T-cell (primary cell): Measurements from ENCODE around the gene STAC3. TPM values are rescaled to one million over a fixed set of nuclear protein-coding genes. Genes with fewer than 3 reads are reported as not detected.

Experiments used
- ATAC-seq, 4 experiments: fragments of 200-7000 bp in 3 of 4; fragments of 150-1000 bp in 1 of 4; cut with Tn5 transposase; replicated peaks in 1 of 4; 1 replicate in 3 of 4; 2 replicates in 1 of 4; pipeline ENCODE4 v1.10.0; 2021; ENCODE audit warnings: moderate library complexity in 3 of 4, mild to moderate bottlenecking in 2 of 4, moderate number of reproducible peaks in 1 of 4
- CTCF ChIA-PET, 2 donors: fragments of 300-600 bp; sonication (Branson Sonifier 250); formaldehyde crosslinking; loops; one replicate each; lab custom pipeline; 2022; ENCODE audit warnings: antibody characterized with exemption in 2 of 2; lab: Charles Lee
- POLR2A ChIA-PET, 2 donors: fragments of 300-600 bp; sonication (Branson Sonifier 250); formaldehyde crosslinking; loops; one replicate each; lab custom pipeline; 2022; ENCODE audit warnings: antibody characterized with exemption in 2 of 2; lab: Charles Lee
- DNase-seq, 35 experiments: peaks; one replicate each; pipeline versions ENCODE4 v3.0.0 to v3.0.0-alpha.2; 2013 to 2023
- H3K27ac ChIP-seq: one replicate; pipeline ENCODE4 v1.5.1; 2013; ENCODE audit warnings: low read length
- H3K27me3 ChIP-seq, 2 experiments: replicated peaks in 1 of 2; 1 replicate in 1 of 2; 2 replicates in 1 of 2; pipeline versions ENCODE4 v1.6.1 to v1.7.0; 2013; ENCODE audit warnings: low read length in 1 of 2, mixed read lengths in 1 of 2; ENCODE audit not compliant: control insufficient read depth in 2 of 2, insufficient read depth in 2 of 2; ENCODE audit errors: extremely low read depth in 1 of 2
- H3K36me3 ChIP-seq, 2 donors: 1 replicate in 1 of 2; 2 replicates in 1 of 2; pipeline versions ENCODE4 v1.6.1 to v1.7.0; 2013; ENCODE audit warnings: low read length in 1 of 2; ENCODE audit not compliant: control insufficient read depth in 2 of 2, insufficient read depth in 1 of 2; ENCODE audit errors: extremely low read depth in 1 of 2
- H3K4me1 ChIP-seq, 2 experiments: 1 replicate in 1 of 2; 2 replicates in 1 of 2; pipeline versions ENCODE4 v1.6.1 to v1.7.0; 2013; ENCODE audit warnings: low read length in 2 of 2, mixed read lengths in 1 of 2; ENCODE audit not compliant: insufficient read depth in 2 of 2, control insufficient read depth in 1 of 2; ENCODE audit errors: extremely low read depth in 1 of 2
- H3K4me3 ChIP-seq, 2 donors: 1 replicate in 1 of 2; 2 replicates in 1 of 2; pipeline versions ENCODE4 v1.5.1 to v1.7.0; 2013; ENCODE audit warnings: mild to moderate bottlenecking in 2 of 2, low read length in 1 of 2, moderate library complexity in 1 of 2; ENCODE audit not compliant: control insufficient read depth in 1 of 2; ENCODE audit errors: extremely low read depth in 1 of 2
- H3K9me3 ChIP-seq: 2 replicates; pipeline ENCODE4 v1.7.0; 2013
- H3K27ac Mint-ChIP-seq, 2 donors: one replicate each; pipeline ENCODE4 v1.8.0; 2020 to 2021; ENCODE audit warnings: mild to moderate bottlenecking in 2 of 2, mixed read lengths in 2 of 2
- H3K27me3 Mint-ChIP-seq, 2 donors: one replicate each; pipeline ENCODE4 v1.8.0; 2021 to 2022; ENCODE audit warnings: mixed read lengths in 2 of 2
- H3K36me3 Mint-ChIP-seq: one replicate; pipeline ENCODE4 v1.8.0; 2021; ENCODE audit warnings: mixed read lengths
- H3K4me1 Mint-ChIP-seq, 3 donors: one replicate each; pipeline ENCODE4 v1.8.0; 2020 to 2022; ENCODE audit warnings: mixed read lengths in 3 of 3, mild to moderate bottlenecking in 1 of 3
- H3K4me3 Mint-ChIP-seq, 3 donors: one replicate each; pipeline ENCODE4 v1.8.0; 2020 to 2022; ENCODE audit warnings: mild to moderate bottlenecking in 3 of 3, mixed read lengths in 3 of 3, moderate library complexity in 3 of 3
- H3K9me3 Mint-ChIP-seq, 3 donors: one replicate each; pipeline ENCODE4 v1.8.0; 2020 to 2022; ENCODE audit warnings: mixed read lengths in 3 of 3
- WGBS: methylation state at CpG from one replicate; pipeline ENCODE4 v1.1.5; 2013; ENCODE audit warnings: missing lambda C conversion rate; ENCODE audit not compliant: insufficient coverage; 5-methylcytosine and 5-hydroxymethylcytosine counted together
- total RNA-seq, 35 experiments: library from RNA in 6 of 35; stranded (reverse) in 6 of 35; fragments of 120-200 nt in 1 of 35; gene quantifications; one replicate each; pipeline versions ENCODE4 v1.2.1 to v1.2.4 and lab custom pipeline; 2013 to 2026

The STAC3 gene
- total RNA-seq, 5 donors from 2014 or later (not counting 1 experiment from before 2014, with no cell fraction given), result 1.3 to 4.9 (median 2.9) TPM

GRCh38 chr12:57211791-57212700 is 38.9 kb downstream of the STAC3 start:
- DNase-seq (no peak), ATAC-seq (no peak)
- Mint-ChIP-seq H3K27me3 (peaks cover 28 to 30% of the 10 kb centered on the region in 2 donors), H3K27ac (no peak overlapping the region), H3K4me1 (peaks cover 24 to 30% (median 29%) of the 10 kb centered on the region in 3 donors), H3K4me3 (no peak overlapping the region), H3K9me3 (no peaks in the 10 kb centered on the region), H3K36me3 (no peaks in the 10 kb centered on the region)
- peaks cover 0 to 52% of the 10 kb centered on the region in 2 experiments for H3K27me3 ChIP-seq
- H3K4me3 ChIP-seq, result no peak overlapping the region
- 86% methylated on average over 13 of the region's 27 CpGs for WGBS
- no peaks in the 10 kb centered on the region for H3K9me3 ChIP-seq
- no peak overlapping the region for H3K27ac ChIP-seq
- ChIA-PET CTCF (interaction anchor here in 1 of 2 donors (4.3 kb wide), 1 partner anchor 26 kb away, joined by 39 read pairs; a partner anchor contains a TSS), POLR2A (no interaction called here)
- peaks cover 2 to 40% of the 10 kb centered on the region in 2 experiments for H3K4me1 ChIP-seq
- H3K36me3 ChIP-seq, result no peaks in the 10 kb centered on the region

- Histone ChIP-seq H3K4me1 (peaks cover under 1 to 33% of the 10 kb centered on the region in 2 experiments), H3K27ac (no peak overlapping the region), H3K27me3 (peaks cover 0 to 46% of the 10 kb centered on the region in 2 experiments), H3K36me3 (no peaks in the 10 kb centered on the region), H3K4me3 (no peak overlapping the region), H3K9me3 (no peaks in the 10 kb centered on the region)
- Mint-ChIP-seq H3K9me3 (no peaks in the 10 kb centered on the region), H3K36me3 (no peaks in the 10 kb centered on the region), H3K4me3 (no peak overlapping the region), H3K4me1 (peaks cover 23 to 29% (median 28%) of the 10 kb centered on the region in 3 donors), H3K27ac (no peak overlapping the region), H3K27me3 (peaks cover 28 to 30% of the 10 kb centered on the region in 2 donors)
- DNase-seq (no peak), ATAC-seq (no peak)
- CTCF ChIA-PET, result no interaction called here
- POLR2A ChIA-PET, result interaction anchor here in 1 of 2 donors (0.6 kb wide), 1 partner anchor 66 kb away, joined by 7 read pairs; no protein-coding TSS in a partner anchor
- 88% methylated on average over 15 of the region's 16 CpGs for WGBS
Observed at GRCh38 chr12:57210926-57211692, 39.9 kb downstream of the STAC3 start.

- CTCF ChIA-PET, result no interaction called here
- no peaks in the 10 kb centered on the region for H3K9me3 Mint-ChIP-seq
Observed at GRCh38 chr12:57210461-57210860, 40.5 kb downstream of the STAC3 start.

GRCh38 chr12:57209916-57210315 is 41.1 kb downstream of the STAC3 start:
- ATAC-seq, result no peak
- Histone ChIP-seq H3K9me3 (no peaks in the 10 kb centered on the region), H3K4me3 (no peak overlapping the region), H3K27me3 (peaks cover 0 to 35% of the 10 kb centered on the region in 2 experiments), H3K36me3 (no peaks in the 10 kb centered on the region), H3K27ac (no peak overlapping the region), H3K4me1 (peaks cover 0 to 21% of the 10 kb centered on the region in 2 experiments)
- Mint-ChIP-seq H3K27ac (no peak overlapping the region), H3K27me3 (peaks cover 17 to 19% of the 10 kb centered on the region in 2 donors), H3K4me1 (peaks cover 12 to 18% (median 17%) of the 10 kb centered on the region in 3 donors), H3K9me3 (no peaks in the 10 kb centered on the region), H3K4me3 (no peak overlapping the region), H3K36me3 (no peaks in the 10 kb centered on the region)
- no peak for DNase-seq
- CTCF ChIA-PET, result no interaction called here
- POLR2A ChIA-PET, result no interaction called here
- 76% methylated on average over 8 of the region's 8 CpGs for WGBS

More at GRCh38 chr12:57210461-57210860, 40.5 kb downstream of the STAC3 start:
- Mint-ChIP-seq H3K36me3 (no peaks in the 10 kb centered on the region), H3K27me3 (peaks cover 22 to 24% of the 10 kb centered on the region in 2 donors), H3K27ac (no peak overlapping the region), H3K4me3 (no peak overlapping the region), H3K4me1 (peaks cover 16 to 23% (median 22%) of the 10 kb centered on the region in 3 donors)
- no peaks in the 10 kb centered on the region for H3K36me3 ChIP-seq
- POLR2A ChIA-PET, result interaction anchor here in 1 of 2 donors (0.6 kb wide), 1 partner anchor 67 kb away, joined by 7 read pairs; no protein-coding TSS in a partner anchor
- WGBS, result 76% methylated on average over 13 of the region's 15 CpGs
- peaks cover 0 to 40% of the 10 kb centered on the region in 2 experiments for H3K27me3 ChIP-seq
- peaks cover 0 to 27% of the 10 kb centered on the region in 2 experiments for H3K4me1 ChIP-seq
- ATAC-seq (no peak), DNase-seq (no peak)
- no peak overlapping the region for H3K4me3 ChIP-seq
- no peak overlapping the region for H3K27ac ChIP-seq
- no peaks in the 10 kb centered on the region for H3K9me3 ChIP-seq

- Mint-ChIP-seq H3K27me3 (peaks cover 6 to 7% of the 10 kb centered on the region in 2 donors), H3K36me3 (no peaks in the 10 kb centered on the region), H3K4me1 (peaks cover 6% of the 10 kb centered on the region in 3 donors), H3K27ac (no peak overlapping the region), H3K9me3 (no peaks in the 10 kb centered on the region), H3K4me3 (no peak overlapping the region)
- H3K27ac ChIP-seq, result no peak overlapping the region
- H3K9me3 ChIP-seq, result no peaks in the 10 kb centered on the region
- CTCF ChIA-PET, result interaction anchor here in 1 of 2 donors (0.6 kb wide), 1 partner anchor 18 kb away, joined by 5 read pairs; no protein-coding TSS in a partner anchor
- peaks cover 0 to 23% of the 10 kb centered on the region in 2 experiments for H3K27me3 ChIP-seq
- no peak overlapping the region for H3K4me3 ChIP-seq
- ATAC-seq (no peak), DNase-seq (no peak)
- H3K4me1 ChIP-seq, result peaks cover 0 to 10% of the 10 kb centered on the region in 2 experiments
- no peaks in the 10 kb centered on the region for H3K36me3 ChIP-seq
- WGBS, result 90% methylated on average over 17 of the region's 22 CpGs
- POLR2A ChIA-PET, result no interaction called here
Observed at GRCh38 chr12:57208631-57209282, 42.2 kb downstream of the STAC3 start.
